Pancreas (tissue), 10 donors: ENCODE measurements around the gene SCG3. TPM values are rescaled to one million over a fixed set of nuclear protein-coding genes. Genes with fewer than 3 reads are reported as not detected.

ENCODE experiments used
- ATAC-seq, 4 donors: fragments of 200-7000 bp; cut with Tn5 transposase; one replicate each; pipeline versions ENCODE4 v1.8.0 to v1.9.1; 2020; ENCODE audit warnings: mild to moderate bottlenecking in 4 of 4, moderate library complexity in 4 of 4
- DNase-seq, 6 donors: peaks; one replicate each; pipeline ENCODE4 v3.0.0-alpha.2; 2020
- FAIRE-seq: peaks from 2 replicates; lab custom pipeline; 2012; peaks lifted over from hg19 to GRCh38; lab: Jason Lieb, UNC
- H3K27ac ChIP-seq, 4 donors: fragments of 200-600 bp; sonication (generic); 1 replicate in 3 of 4; 2 replicates in 1 of 4; pipeline versions ENCODE4 v1.5.0 to v1.8.0; 2020
- H3K27me3 ChIP-seq, 4 donors: fragments of 200-600 bp; one replicate each; pipeline ENCODE4 v1.8.0; 2021
- H3K36me3 ChIP-seq, 3 donors: fragments of 200-600 bp; sonication (generic) in 1 of 3; one replicate each; pipeline versions ENCODE4 v1.5.0 to v1.8.0; 2020 to 2021
- H3K4me1 ChIP-seq, 3 donors: fragments of 200-600 bp; one replicate each; pipeline ENCODE4 v1.8.0; 2021
- H3K4me3 ChIP-seq, 4 donors: fragments of 200-600 bp; sonication (generic) in 2 of 4; one replicate each; pipeline versions ENCODE4 v1.5.0 to v1.8.0; 2020 to 2021
- H3K9me3 ChIP-seq, 4 donors: fragments of 200-600 bp; one replicate each; pipeline ENCODE4 v1.8.0; 2021
- CTCF ChIP-seq, 4 donors: fragments of 200-600 bp; sonication (generic) in 3 of 4; IDR thresholded peaks; one replicate each; pipeline versions ENCODE4 v1.5.0 to v1.8.0; 2021; ENCODE audit warnings: antibody characterized with exemption in 4 of 4
- WGBS, 2 donors: extraction: QIAGEN DNeasy Blood & Tissue Kit; methylation state at CpG; one replicate each; pipeline ENCODE4 v1.1.7; 2013; 5-methylcytosine and 5-hydroxymethylcytosine counted together
- intact Hi-C, 3 donors: fragments of 100-400 bp; cut with DNase I; formaldehyde crosslinking; loops; one replicate each; pipeline versions ENCODE4 v1.11.1 to v1.14.2; 2022
- polyA plus RNA-seq, 2 donors: library from polyadenylated mRNA; stranded (reverse); fragments of 200-250 nt; gene quantifications; one replicate each; pipeline ENCODE4 v1.2.3, GENCODE V29; 2013
- total RNA-seq, 6 donors: library from RNA; stranded (reverse); fragmentation: NEBNext Ultra II Directional in 4 of 6; extraction: Animal tissue kit (Norgen Biotek cat#: 25700) in 4 of 6; gene quantifications; one replicate each; pipeline versions ENCODE4 v1.2.1 to v1.2.4, GENCODE V29; 2021 to 2023
- donor health status: healthy with polysubstance abuse.
- donor health status: DM: no; HTN: no; CAD: no; lungs with moderate emphysema.
- donor health status: DM: no; HTN: no; CAD: no.
- donor health status: control.
- donor health status: control.
- donor health status: Bipolar disorder and iron deficiency.
- donor health status: DM: yes; HTN: yes; CAD: no.
- donor health status: DM: no; HTN: no; CAD: no.
- donor health status: DM: no; HTN: no; CAD: no.
- donor health status: DM: yes; HTN: yes; CAD: no.

Gene SCG3
- total and polyA plus RNA-seq, 8 donors: 2.4 to 67.5 (median 9.6) TPM

GRCh38 chr15:51672155-51672687 lies 9.1 kb upstream of the SCG3 start:
- WGBS, 2 donors: 20 to 22% methylated on average over 9 of the region's 9 CpGs

GRCh38 chr15:51672913-51673857 lies 8.1 kb upstream of the SCG3 start:
- no peaks in the 10 kb centered on the region for H3K9me3 ChIP-seq

More at GRCh38 chr15:51672155-51672687, 9.1 kb upstream of the SCG3 start:
- H3K9me3 ChIP-seq: no peaks in the 10 kb centered on the region
- no peaks in the 10 kb centered on the region for H3K36me3 ChIP-seq
- no peak for TF ChIP-seq CTCF (IDR thresholded peaks at IDR 0.05)
- FAIRE-seq: no peak
- no peak for DNase-seq
- H3K4me3 ChIP-seq: no peak overlapping the region
- no peak overlapping the region for H3K27ac ChIP-seq
- H3K4me1 ChIP-seq: no peaks in the 10 kb centered on the region
- intact Hi-C loops: no loop called here
- H3K27me3 ChIP-seq: no peaks in the 10 kb centered on the region
- ATAC-seq: peak in 1 of 4 donors; percentile 44

GRCh38 chr15:51675234-51675633 lies 6.1 kb upstream of the SCG3 start:
- WGBS, 2 donors: 32 to 39% methylated on average over 1 of the region's 1 CpG
- Histone ChIP-seq H3K4me3 (no peak overlapping the region), H3K36me3 (no peaks in the 10 kb centered on the region), H3K27ac (no peak overlapping the region), H3K27me3 (no peaks in the 10 kb centered on the region), H3K9me3 (no peaks in the 10 kb centered on the region), H3K4me1 (no peaks in the 10 kb centered on the region)
- intact Hi-C loops: no loop called here
- DNase-seq: no peak
- no peak for TF ChIP-seq CTCF (IDR thresholded peaks at IDR 0.05)
- FAIRE-seq: no peak
- ATAC-seq: no peak

More at GRCh38 chr15:51672913-51673857, 8.1 kb upstream of the SCG3 start:
- Histone ChIP-seq H3K36me3 (no peaks in the 10 kb centered on the region), H3K4me1 (no peaks in the 10 kb centered on the region), H3K27ac (no peak overlapping the region), H3K27me3 (no peaks in the 10 kb centered on the region), H3K4me3 (no peak overlapping the region)
- TF ChIP-seq CTCF (IDR thresholded peaks at IDR 0.05): no peak
- no peak for ATAC-seq
- no peak for DNase-seq
- no peak for FAIRE-seq
- intact Hi-C loops: no loop called here
- 44 to 60% methylated on average over 2 of the region's 2 CpGs for WGBS, 2 donors

- intact Hi-C loops: no loop called here
- WGBS, 2 donors: 89 to 94% methylated on average over 1 of the region's 1 CpG
- Histone ChIP-seq H3K27me3 (peaks cover 0 to under 1% (median 0%) of the 10 kb centered on the region in 4 donors), H3K4me1 (no peaks in the 10 kb centered on the region), H3K9me3 (no peaks in the 10 kb centered on the region), H3K27ac (no peak overlapping the region), H3K4me3 (no peak overlapping the region), H3K36me3 (no peaks in the 10 kb centered on the region)
- no peak for FAIRE-seq
- no peak for ATAC-seq
- no peak for DNase-seq
- no peak for TF ChIP-seq CTCF (IDR thresholded peaks at IDR 0.05)
Measured at GRCh38 chr15:51677021-51677420, 4.3 kb upstream of the SCG3 start.
